Lower leg skin (tissue), 3 donors: Measurements from ENCODE around the gene OPRM1.

Experiments used
- CTCF ChIP-seq, 3 donors: fragments of 450-650 bp; IDR thresholded peaks; one replicate each; pipeline ENCODE4 v1.5.1; 2016; ENCODE audit warnings: antibody characterized with exemption in 3 of 3, mild to moderate bottlenecking in 3 of 3, moderate library complexity in 2 of 3
- POLR2A ChIP-seq, 2 donors: fragments of 450-650 bp; IDR thresholded peaks; one replicate each; pipeline ENCODE4 v1.6.1; 2016 to 2017; ENCODE audit warnings: antibody characterized with exemption in 2 of 2, mild to moderate bottlenecking in 1 of 2, moderate library complexity in 1 of 2

- TF ChIP-seq CTCF (IDR thresholded peaks at IDR 0.05) (no peak), POLR2A (IDR thresholded peaks at IDR 0.05) (no peak)
Observed at GRCh38 chr6:154261688-154262397, 222.8 kb downstream of the OPRM1 start.
